Neuron (in vitro differentiated cells): Measurements from ENCODE around the gene ABCA4.

Experiments used
- H2AFZ ChIP-seq: one replicate; pipeline ENCODE4 v1.6.1; 2013; ENCODE audit warnings: low read depth, mild to moderate bottlenecking, inconsistent platforms, low read length, moderate library complexity
- H3K27me3 ChIP-seq: one replicate; pipeline ENCODE4 v1.6.1; 2013; ENCODE audit warnings: low read length; ENCODE audit not compliant: insufficient read depth
- H3K36me3 ChIP-seq: one replicate; pipeline ENCODE4 v1.6.1; 2013; ENCODE audit warnings: low read length; ENCODE audit not compliant: insufficient read depth
- H3K4me1 ChIP-seq: one replicate; pipeline ENCODE4 v1.6.1; 2013; ENCODE audit warnings: low read length; ENCODE audit not compliant: insufficient read depth
- H3K4me3 ChIP-seq: 2 replicates; pipeline ENCODE4 v1.5.1; 2013; ENCODE audit warnings: mild to moderate bottlenecking, low read length, moderate library complexity
- H3K9me3 ChIP-seq: one replicate; pipeline ENCODE4 v1.6.1; 2013; ENCODE audit warnings: low read length

ABCA4 gene

GRCh38 chr1:94029130-94029993 is 91.6 kb downstream of the ABCA4 start:
- H3K4me1 ChIP-seq, result no peaks in the 10 kb centered on the region
- no peaks in the 10 kb centered on the region for H3K27me3 ChIP-seq
- H3K9me3 ChIP-seq, result no peaks in the 10 kb centered on the region
- H3K4me3 ChIP-seq, result no peak overlapping the region
- H2AFZ ChIP-seq, result no peak overlapping the region
- no peaks in the 10 kb centered on the region for H3K36me3 ChIP-seq

GRCh38 chr1:94027721-94028515 is 93.0 kb downstream of the ABCA4 start:
- no peaks in the 10 kb centered on the region for H3K9me3 ChIP-seq
- H3K4me3 ChIP-seq, result no peak overlapping the region
- no peaks in the 10 kb centered on the region for H3K27me3 ChIP-seq
- no peaks in the 10 kb centered on the region for H3K36me3 ChIP-seq
- no peaks in the 10 kb centered on the region for H3K4me1 ChIP-seq
- no peak overlapping the region for H2AFZ ChIP-seq

- Histone ChIP-seq H3K4me1 (no peaks in the 10 kb centered on the region), H3K27me3 (peaks cover 7% of the 10 kb centered on the region), H3K4me3 (no peak overlapping the region), H2AFZ (no peak overlapping the region), H3K9me3 (no peaks in the 10 kb centered on the region), H3K36me3 (no peaks in the 10 kb centered on the region)
Observed at GRCh38 chr1:94026619-94027380, 94.1 kb downstream of the ABCA4 start.

- Histone ChIP-seq H3K4me1 (no peaks in the 10 kb centered on the region), H3K9me3 (no peaks in the 10 kb centered on the region), H3K27me3 (peaks cover 16% of the 10 kb centered on the region), H3K36me3 (no peaks in the 10 kb centered on the region), H2AFZ (no peak overlapping the region), H3K4me3 (no peak overlapping the region)
Observed at GRCh38 chr1:94025383-94026340, 95.3 kb downstream of the ABCA4 start.

GRCh38 chr1:94024104-94024792 is 96.7 kb downstream of the ABCA4 start:
- Histone ChIP-seq H3K27me3 (peaks cover 21% of the 10 kb centered on the region), H3K9me3 (no peaks in the 10 kb centered on the region), H3K4me1 (no peaks in the 10 kb centered on the region), H3K4me3 (no peak overlapping the region), H3K36me3 (no peaks in the 10 kb centered on the region), H2AFZ (no peak overlapping the region)

- Histone ChIP-seq H3K27me3 (peaks cover 23% of the 10 kb centered on the region), H3K4me3 (no peak overlapping the region)
Observed at GRCh38 chr1:94022471-94023189, 98.3 kb downstream of the ABCA4 start.

GRCh38 chr1:94020764-94021579 is 100.0 kb downstream of the ABCA4 start:
- peaks cover 28% of the 10 kb centered on the region for H3K27me3 ChIP-seq
- no peaks in the 10 kb centered on the region for H3K9me3 ChIP-seq
- no peaks in the 10 kb centered on the region for H3K36me3 ChIP-seq
- no peak overlapping the region for H3K4me3 ChIP-seq
- H3K4me1 ChIP-seq, result no peaks in the 10 kb centered on the region
- H2AFZ ChIP-seq, result no peak overlapping the region

More at GRCh38 chr1:94022471-94023189, 98.3 kb downstream of the ABCA4 start:
- no peak overlapping the region for H2AFZ ChIP-seq
- H3K9me3 ChIP-seq, result no peaks in the 10 kb centered on the region
- H3K4me1 ChIP-seq, result no peaks in the 10 kb centered on the region
- no peaks in the 10 kb centered on the region for H3K36me3 ChIP-seq

GRCh38 chr1:94019327-94019726 is 101.6 kb downstream of the ABCA4 start:
- Histone ChIP-seq H3K9me3 (no peaks in the 10 kb centered on the region), H3K4me3 (no peak overlapping the region), H3K27me3 (peaks cover 29% of the 10 kb centered on the region), H3K4me1 (no peaks in the 10 kb centered on the region), H2AFZ (no peak overlapping the region), H3K36me3 (no peaks in the 10 kb centered on the region)

- Histone ChIP-seq H3K4me3 (no peak overlapping the region), H2AFZ (no peak overlapping the region), H3K27me3 (peaks cover 29% of the 10 kb centered on the region), H3K4me1 (peaks cover 13% of the 10 kb centered on the region), H3K9me3 (no peaks in the 10 kb centered on the region), H3K36me3 (no peaks in the 10 kb centered on the region)
Observed at GRCh38 chr1:94017155-94017829, 103.7 kb downstream of the ABCA4 start.

- no peak overlapping the region for H2AFZ ChIP-seq
Observed at GRCh38 chr1:94015489-94015817, 105.5 kb downstream of the ABCA4 start.

More at GRCh38 chr1:94015489-94015817, 105.5 kb downstream of the ABCA4 start:
- Histone ChIP-seq H3K36me3 (no peaks in the 10 kb centered on the region), H3K4me3 (no peak overlapping the region), H3K9me3 (no peaks in the 10 kb centered on the region), H3K27me3 (peaks cover 13% of the 10 kb centered on the region), H3K4me1 (peaks cover 15% of the 10 kb centered on the region)
